Fibroblast of the aortic adventitia (primary cell): ENCODE measurements around the gene RPS27A. TPM values are rescaled to one million over a fixed set of nuclear protein-coding genes. Genes with fewer than 3 reads are reported as not detected.
"Not testable (repeated sequence)": the region's sequence is repeated elsewhere in the genome, so short reads cannot be mapped to it uniquely, and the experiment has no call there.

Experiments
- DNase-seq: peaks from one replicate; pipeline ENCODE4 v3.0.0-alpha.2; 2010; ENCODE audit warnings: low read depth
- H3K4me3 ChIP-seq: 2 replicates; pipeline ENCODE4 v1.5.1; 2011; ENCODE audit warnings: low read depth, mild to moderate bottlenecking, control low read depth, low read length, moderate library complexity
- CTCF ChIP-seq: IDR thresholded peaks from 2 replicates; pipeline ENCODE4 v1.5.1; 2011; ENCODE audit warnings: mild to moderate bottlenecking, low read length, control low read depth, inconsistent platforms; ENCODE audit not compliant: insufficient read depth
- total RNA-seq: library from RNA; depleted of rRNA; stranded (reverse); fragments of >200 nt; gene quantifications from 2 replicates; pipeline ENCODE4 v1.2.3, GENCODE V29; 2012; ENCODE audit warnings: low replicate concordance

The RPS27A gene
- total RNA-seq, 1 donor, result 1,779 TPM

- no peak for TF ChIP-seq CTCF
- H3K4me3 ChIP-seq, result peak overlapping the region; percentile 97
- DNase-seq, result peak; percentile 21
These were observed 873 bp upstream of the RPS27A start for GRCh38 chr2:55231546-55232083.

- DNase-seq, result peak; percentile 35
- H3K4me3 ChIP-seq, result peak overlapping the region; percentile 97
- no peak for TF ChIP-seq CTCF
These were observed 572 bp downstream of the RPS27A start for GRCh38 chr2:55232863-55233657.

- H3K4me3 ChIP-seq, result peak overlapping the region; percentile 97
- DNase-seq, result no peak
- TF ChIP-seq CTCF, result no peak
These were observed 1.1 kb downstream of the RPS27A start for GRCh38 chr2:55233658-55233940.

GRCh38 chr2:55235724-55236538 is 3.4 kb downstream of the RPS27A start:
- no peak overlapping the region for H3K4me3 ChIP-seq

GRCh38 chr2:55236992-55237543 is 4.6 kb downstream of the RPS27A start:
- DNase-seq, result no peak
- no peak overlapping the region for H3K4me3 ChIP-seq
- TF ChIP-seq CTCF, result no peak

More at GRCh38 chr2:55235724-55236538, 3.4 kb downstream of the RPS27A start:
- TF ChIP-seq CTCF, result no peak
- peak; percentile 4 for DNase-seq

- H3K4me3 ChIP-seq, result no peak overlapping the region
- DNase-seq, result no peak
- no peak for TF ChIP-seq CTCF
These were observed 7.3 kb downstream of the RPS27A start for GRCh38 chr2:55239656-55240222.

- DNase-seq, H3K4me3 ChIP-seq: not testable (repeated sequence)
These were observed 9.1 kb downstream of the RPS27A start for GRCh38 chr2:55241582-55241981.
